Measurements from ENCODE around the gene KITLG. TPM values are rescaled to one million over a fixed set of nuclear protein-coding genes. Genes with fewer than 3 reads are reported as not detected.

KITLG gene
- total and polyA plus RNA-seq, 2 experiments from 2014 or later: 3.1 to 10.7 TPM

DNA sequence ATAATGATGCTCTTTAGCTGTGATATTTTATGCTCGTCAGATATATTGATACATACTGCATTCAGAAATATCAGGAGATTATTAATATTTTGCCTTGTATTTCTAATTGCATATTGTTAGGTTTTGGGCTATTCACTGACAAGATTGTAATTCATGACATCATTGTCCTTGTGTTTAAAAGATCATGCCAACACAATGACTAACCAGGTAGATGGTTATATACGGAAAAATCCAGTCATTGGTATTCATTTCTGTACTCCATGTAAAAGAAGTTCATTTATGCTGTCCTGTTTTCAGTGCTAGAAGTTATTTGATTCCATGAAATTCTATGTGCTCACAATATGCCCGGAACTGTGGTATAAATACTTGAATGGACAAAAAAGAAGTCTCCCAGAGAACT lies 107.5 kb downstream of the KITLG start:
- Histone ChIP-seq H3K4me3 (no peak overlapping the region), H2AFZ (no peak overlapping the region), H4K20me1 (replicated peaks; ENCODE audit: insufficient read depth) (no peaks in the 10 kb centered on the region), H3K27me3 (ENCODE audit: insufficient read depth) (no peaks in the 10 kb centered on the region), H3K79me2 (replicated peaks; ENCODE audit: insufficient read depth) (no peaks in the 10 kb centered on the region), H3K36me3 (ENCODE audit: insufficient read depth) (no peaks in the 10 kb centered on the region; the same call in 1 of the 2 replicates), H3K9me2 (ENCODE audit: insufficient read depth) (no peaks in the 10 kb centered on the region), H3K27ac (ENCODE audit: low read depth) (no peak overlapping the region), H3K4me1 (ENCODE audit: insufficient read depth) (peaks cover 6% of the 10 kb centered on the region; the same call in 1 of the 2 replicates), H3K4me2 (no peak overlapping the region), H3F3A (replicated peaks; ENCODE audit: low read depth) (no peaks in the 10 kb centered on the region)
- DNase-seq (ENCODE audit: low spot score) (no peak), ATAC-seq (no peak)
- Mint-ChIP-seq H3K36me3 (ENCODE audit: low read depth) (peaks cover 15% of the 10 kb centered on the region), H3K27me3 (ENCODE audit: insufficient read depth, low read depth, poor library complexity) (peaks cover 5% of the 10 kb centered on the region), H3K27ac (no peak overlapping the region), H3K4me3 (no peak overlapping the region), H3K9me3 (peaks cover 27% of the 10 kb centered on the region), H3K4me1 (peaks cover 21% of the 10 kb centered on the region)
- TF ChIP-seq STAT1 (IDR thresholded peaks at IDR 0.05; ENCODE audit: unreplicated experiment) (no peak), JUNB (IDR thresholded peaks at IDR 0.05; ENCODE audit: unreplicated experiment) (no peak), ZNF331 (CRISPR knock-in tag; IDR thresholded peaks at IDR 0.05; ENCODE audit: low read depth) (no peak), NANOG (IDR thresholded peaks at IDR 0.05; ENCODE audit: borderline replicate concordance) (no peak), CREB1 (CRISPR knock-in tag; IDR thresholded peaks at IDR 0.05; ENCODE audit: low read depth) (no peak), POLR2AphosphoS5 (IDR thresholded peaks at IDR 0.05; ENCODE audit: low read depth) (no peak), EZH2 (IDR thresholded peaks at IDR 0.05; ENCODE audit: low read depth, unreplicated experiment) (no peak)
- TF ChIP-seq, protein P1, sequence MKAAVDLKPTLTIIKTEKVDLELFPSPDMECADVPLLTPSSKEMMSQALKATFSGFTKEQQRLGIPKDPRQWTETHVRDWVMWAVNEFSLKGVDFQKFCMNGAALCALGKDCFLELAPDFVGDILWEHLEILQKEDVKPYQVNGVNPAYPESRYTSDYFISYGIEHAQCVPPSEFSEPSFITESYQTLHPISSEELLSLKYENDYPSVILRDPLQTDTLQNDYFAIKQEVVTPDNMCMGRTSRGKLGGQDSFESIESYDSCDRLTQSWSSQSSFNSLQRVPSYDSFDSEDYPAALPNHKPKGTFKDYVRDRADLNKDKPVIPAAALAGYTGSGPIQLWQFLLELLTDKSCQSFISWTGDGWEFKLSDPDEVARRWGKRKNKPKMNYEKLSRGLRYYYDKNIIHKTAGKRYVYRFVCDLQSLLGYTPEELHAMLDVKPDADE (IDR thresholded peaks at IDR 0.05): no peak
- TF ChIP-seq, protein P2, sequence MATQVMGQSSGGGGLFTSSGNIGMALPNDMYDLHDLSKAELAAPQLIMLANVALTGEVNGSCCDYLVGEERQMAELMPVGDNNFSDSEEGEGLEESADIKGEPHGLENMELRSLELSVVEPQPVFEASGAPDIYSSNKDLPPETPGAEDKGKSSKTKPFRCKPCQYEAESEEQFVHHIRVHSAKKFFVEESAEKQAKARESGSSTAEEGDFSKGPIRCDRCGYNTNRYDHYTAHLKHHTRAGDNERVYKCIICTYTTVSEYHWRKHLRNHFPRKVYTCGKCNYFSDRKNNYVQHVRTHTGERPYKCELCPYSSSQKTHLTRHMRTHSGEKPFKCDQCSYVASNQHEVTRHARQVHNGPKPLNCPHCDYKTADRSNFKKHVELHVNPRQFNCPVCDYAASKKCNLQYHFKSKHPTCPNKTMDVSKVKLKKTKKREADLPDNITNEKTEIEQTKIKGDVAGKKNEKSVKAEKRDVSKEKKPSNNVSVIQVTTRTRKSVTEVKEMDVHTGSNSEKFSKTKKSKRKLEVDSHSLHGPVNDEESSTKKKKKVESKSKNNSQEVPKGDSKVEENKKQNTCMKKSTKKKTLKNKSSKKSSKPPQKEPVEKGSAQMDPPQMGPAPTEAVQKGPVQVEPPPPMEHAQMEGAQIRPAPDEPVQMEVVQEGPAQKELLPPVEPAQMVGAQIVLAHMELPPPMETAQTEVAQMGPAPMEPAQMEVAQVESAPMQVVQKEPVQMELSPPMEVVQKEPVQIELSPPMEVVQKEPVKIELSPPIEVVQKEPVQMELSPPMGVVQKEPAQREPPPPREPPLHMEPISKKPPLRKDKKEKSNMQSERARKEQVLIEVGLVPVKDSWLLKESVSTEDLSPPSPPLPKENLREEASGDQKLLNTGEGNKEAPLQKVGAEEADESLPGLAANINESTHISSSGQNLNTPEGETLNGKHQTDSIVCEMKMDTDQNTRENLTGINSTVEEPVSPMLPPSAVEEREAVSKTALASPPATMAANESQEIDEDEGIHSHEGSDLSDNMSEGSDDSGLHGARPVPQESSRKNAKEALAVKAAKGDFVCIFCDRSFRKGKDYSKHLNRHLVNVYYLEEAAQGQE (IDR thresholded peaks at IDR 0.05; ENCODE audit: unreplicated experiment): no peak
- TF ChIP-seq, protein P3, sequence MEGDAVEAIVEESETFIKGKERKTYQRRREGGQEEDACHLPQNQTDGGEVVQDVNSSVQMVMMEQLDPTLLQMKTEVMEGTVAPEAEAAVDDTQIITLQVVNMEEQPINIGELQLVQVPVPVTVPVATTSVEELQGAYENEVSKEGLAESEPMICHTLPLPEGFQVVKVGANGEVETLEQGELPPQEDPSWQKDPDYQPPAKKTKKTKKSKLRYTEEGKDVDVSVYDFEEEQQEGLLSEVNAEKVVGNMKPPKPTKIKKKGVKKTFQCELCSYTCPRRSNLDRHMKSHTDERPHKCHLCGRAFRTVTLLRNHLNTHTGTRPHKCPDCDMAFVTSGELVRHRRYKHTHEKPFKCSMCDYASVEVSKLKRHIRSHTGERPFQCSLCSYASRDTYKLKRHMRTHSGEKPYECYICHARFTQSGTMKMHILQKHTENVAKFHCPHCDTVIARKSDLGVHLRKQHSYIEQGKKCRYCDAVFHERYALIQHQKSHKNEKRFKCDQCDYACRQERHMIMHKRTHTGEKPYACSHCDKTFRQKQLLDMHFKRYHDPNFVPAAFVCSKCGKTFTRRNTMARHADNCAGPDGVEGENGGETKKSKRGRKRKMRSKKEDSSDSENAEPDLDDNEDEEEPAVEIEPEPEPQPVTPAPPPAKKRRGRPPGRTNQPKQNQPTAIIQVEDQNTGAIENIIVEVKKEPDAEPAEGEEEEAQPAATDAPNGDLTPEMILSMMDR (conservative IDR thresholded peaks at IDR 0.05; ENCODE audit: low read depth in 2 of 2): no peak

All from GM23338 (cell line).